Panc1 (cell line): ENCODE measurements around the gene TMX4.

ENCODE experiments used
- CTCF ChIP-seq: fragments of 450-650 bp; IDR thresholded peaks from 2 replicates; pipeline ENCODE4 v1.5.1; 2017; ENCODE audit warnings: mild to moderate bottlenecking
- REST ChIP-seq, 2 experiments: IDR thresholded peaks; 2 replicates each; pipeline ENCODE4 v1.6.1; 2011 to 2012; ENCODE audit warnings: low read depth in 2 of 2, control low read depth in 1 of 2, low read length in 1 of 2, mild to moderate bottlenecking in 1 of 2, moderate library complexity in 1 of 2; ENCODE audit not compliant: insufficient read depth in 1 of 2
- SIN3A ChIP-seq: IDR thresholded peaks from 2 replicates; pipeline ENCODE4 v1.6.1; 2012; ENCODE audit warnings: low read depth, mild to moderate bottlenecking, low read length, moderate library complexity, borderline replicate concordance; ENCODE audit not compliant: insufficient read depth
- TCF7L2 ChIP-seq: IDR thresholded peaks from 2 replicates; pipeline ENCODE4 v1.6.1; 2011; ENCODE audit warnings: mild to moderate bottlenecking, low read depth, low read length, inconsistent platforms

- no peak for TF ChIP-seq CTCF
- TF ChIP-seq SIN3A: no peak
- no peak for TF ChIP-seq REST (IDR thresholded peaks at IDR 0.05; ENCODE audit: insufficient read depth in 1 of 2, low read depth in 2 of 2, low read length in 1 of 2)
- no peak for TF ChIP-seq TCF7L2
These were observed 13.8 kb downstream of the TMX4 start for GRCh38 chr20:8005575-8006366.
